Activated CD8-positive, alpha-beta memory T cell treated with anti-CD3 and anti-CD28 coated beads for 48 hours (primary cell): Measurements from ENCODE around the gene ABLIM1.

Source experiments
- DNase-seq, 3 experiments: peaks; one replicate each; pipeline ENCODE4 v3.0.0-alpha.2; 2020; ENCODE audit warnings: low read depth in 2 of 3, low spot score in 2 of 3

ABLIM1 gene

GRCh38 chr10:114427124-114427852 is 230.8 kb downstream of the ABLIM1 start:
- no peak for DNase-seq

- DNase-seq = no peak
These were observed 231.6 kb downstream of the ABLIM1 start for GRCh38 chr10:114426476-114426875.

DNA sequence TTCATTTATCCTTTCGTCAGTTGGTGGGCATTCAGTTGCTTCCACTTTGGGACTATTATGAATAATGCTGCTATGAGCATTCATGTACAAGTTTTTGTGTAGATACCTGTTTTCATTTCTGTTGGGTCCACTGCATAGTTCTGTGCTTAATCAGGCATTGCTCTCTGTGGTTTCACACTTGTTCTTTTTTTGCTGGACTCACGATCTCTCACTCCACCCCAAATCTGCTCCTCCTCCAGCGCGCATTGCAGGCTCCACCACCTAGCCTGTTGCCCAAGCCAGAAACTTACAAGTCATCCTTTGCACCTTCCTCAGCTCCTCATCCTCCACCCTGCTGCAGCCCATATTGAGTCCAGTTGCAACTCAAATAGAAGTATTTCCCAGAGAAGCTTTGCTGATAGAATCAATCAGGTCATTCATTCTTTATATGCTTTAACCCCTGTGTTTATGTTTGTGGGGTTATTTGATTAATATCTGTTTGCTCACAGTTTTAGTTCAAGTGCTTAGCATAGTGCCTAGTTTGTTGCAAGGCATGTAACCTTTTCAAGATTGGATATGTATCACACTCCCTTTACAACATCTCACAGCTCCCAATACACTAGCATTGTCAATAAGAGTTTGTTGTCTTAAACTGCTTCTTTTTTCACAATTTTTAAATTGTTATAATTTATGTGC is 237.1 kb downstream of the ABLIM1 start:
- DNase-seq = no peak

GRCh38 chr10:114418109-114418508 is 240.0 kb downstream of the ABLIM1 start:
- no peak for DNase-seq

DNA sequence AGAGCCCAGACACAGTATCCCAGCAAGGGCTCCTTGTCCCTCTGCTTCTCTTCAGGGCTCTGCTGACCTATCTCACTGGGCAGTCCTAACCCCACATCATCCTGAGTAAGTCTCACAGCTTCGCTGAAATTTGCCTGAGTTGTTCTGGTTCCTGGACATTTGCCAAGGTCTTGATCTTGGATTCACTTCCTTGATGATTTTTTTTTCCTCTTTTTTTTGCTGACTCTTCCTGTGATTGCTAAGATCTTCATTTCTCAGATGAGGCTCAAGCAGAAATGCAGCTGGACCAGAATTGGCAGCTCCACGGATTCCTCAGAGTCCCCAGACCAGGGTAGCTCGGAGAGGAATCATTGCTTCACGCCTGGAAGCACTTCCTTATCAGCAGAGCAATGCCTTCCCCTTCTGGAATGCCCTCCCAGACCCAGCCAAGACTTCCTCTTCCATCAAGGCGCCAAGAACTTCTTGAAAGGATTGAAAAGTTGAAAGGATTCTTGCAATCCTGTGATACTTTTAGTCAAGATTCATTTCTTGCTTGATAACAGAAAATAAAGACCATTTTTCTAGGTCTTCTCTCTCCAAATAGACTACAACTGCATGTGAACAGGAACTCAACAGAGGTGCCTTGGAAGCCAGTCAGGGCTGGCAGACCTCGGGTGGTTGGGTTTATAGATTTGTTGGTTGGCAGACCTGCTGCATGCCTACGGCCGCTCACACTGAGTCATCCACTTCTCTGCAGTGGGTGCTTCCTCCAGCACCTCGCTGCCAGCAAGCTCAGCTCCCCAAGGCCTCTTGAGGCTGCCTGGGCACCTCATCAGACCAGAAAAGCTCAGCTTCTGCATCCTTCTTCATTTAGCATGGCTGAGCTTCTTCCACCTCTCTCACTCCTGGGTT is 244.9 kb downstream of the ABLIM1 start:
- DNase-seq = no peak

DNA sequence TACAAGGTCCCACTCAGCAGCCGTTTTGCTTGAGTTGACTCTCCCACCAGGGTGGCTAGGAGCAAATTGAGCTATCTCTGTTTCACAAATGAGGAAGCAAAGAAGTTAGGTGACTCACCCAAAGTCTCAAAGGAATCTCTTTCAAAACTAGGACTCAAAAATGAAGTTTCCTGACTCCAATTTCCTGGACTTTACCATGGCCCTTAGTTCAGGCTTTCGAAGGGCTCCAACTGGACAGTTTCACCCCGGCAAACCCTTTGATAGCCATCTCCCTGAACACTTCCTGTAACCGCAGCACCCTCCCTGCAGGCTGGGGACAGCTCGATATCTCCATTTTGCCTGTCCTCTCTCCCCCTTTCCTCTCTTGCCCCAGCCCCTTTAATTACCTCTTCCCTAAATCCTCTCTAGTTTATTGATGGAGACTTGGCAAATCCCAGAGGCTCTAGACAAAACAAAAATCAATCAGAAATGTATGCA is 249.1 kb downstream of the ABLIM1 start:
- no peak for DNase-seq

- DNase-seq = no peak
These were observed 249.7 kb downstream of the ABLIM1 start for GRCh38 chr10:114408112-114408967.

DNA sequence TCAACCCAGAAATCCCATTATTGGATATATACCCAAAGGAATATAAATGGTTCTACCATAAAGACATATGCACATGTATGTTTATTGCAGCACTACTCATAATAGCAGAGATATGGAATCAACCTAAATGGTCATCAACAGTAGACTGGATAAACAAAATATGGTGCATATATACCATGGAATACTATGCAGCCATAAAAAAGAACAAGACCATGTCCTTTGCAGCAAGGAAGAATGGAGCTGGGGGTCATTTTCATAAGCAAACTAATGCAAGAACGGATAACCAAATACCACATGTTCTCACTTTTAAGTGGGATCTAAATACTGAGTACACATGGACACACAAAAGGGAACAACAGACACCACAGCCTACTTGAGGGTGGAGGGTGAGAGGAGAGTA is 251.6 kb downstream of the ABLIM1 start:
- DNase-seq = no peak

GRCh38 chr10:114405011-114405350 is 253.1 kb downstream of the ABLIM1 start:
- no peak for DNase-seq

GRCh38 chr10:114404171-114405010 is 253.7 kb downstream of the ABLIM1 start, which contains the start of gene AFAP1L2:
Gene AFAP1L2 (minus strand): TSS chr10:114404502. CDS start chr10:114404455, 47 bp downstream.
- no peak for DNase-seq

- no peak for DNase-seq
These were observed 254.4 kb downstream of the ABLIM1 start for GRCh38 chr10:114403541-114404161.

DNA sequence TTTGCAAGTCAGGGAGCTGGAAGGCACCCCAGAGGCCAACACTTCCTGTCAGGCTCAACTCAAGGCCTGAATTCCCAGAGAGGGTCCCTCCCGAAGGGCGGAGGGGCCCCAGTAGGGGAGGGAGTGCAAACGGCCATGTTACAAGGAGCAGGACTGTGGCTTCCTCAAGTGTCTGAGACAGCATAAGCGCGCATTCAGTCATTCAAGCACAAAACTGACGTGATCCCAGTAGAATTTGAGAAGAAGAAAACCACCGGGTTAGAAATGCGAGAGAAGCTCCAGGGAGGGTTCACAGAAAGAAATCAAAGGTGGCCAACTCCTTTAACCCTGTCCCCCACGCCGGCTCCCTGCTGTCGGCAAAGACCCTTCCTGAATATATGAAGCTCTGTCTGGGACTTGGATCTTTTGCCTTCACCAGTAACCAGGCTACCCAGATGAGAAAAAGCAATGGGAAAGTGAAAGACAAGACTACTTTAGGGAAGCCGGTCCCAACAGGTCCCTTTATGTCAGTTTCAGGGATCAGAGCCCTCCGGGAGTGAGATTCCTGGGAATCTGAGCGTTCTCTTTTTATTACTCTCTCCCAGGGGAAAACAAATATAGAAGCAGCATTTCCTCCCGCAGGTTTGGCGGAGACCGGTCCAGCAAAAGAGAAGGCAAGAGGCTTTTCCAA is 255.1 kb downstream of the ABLIM1 start:
- no peak for DNase-seq

DNA sequence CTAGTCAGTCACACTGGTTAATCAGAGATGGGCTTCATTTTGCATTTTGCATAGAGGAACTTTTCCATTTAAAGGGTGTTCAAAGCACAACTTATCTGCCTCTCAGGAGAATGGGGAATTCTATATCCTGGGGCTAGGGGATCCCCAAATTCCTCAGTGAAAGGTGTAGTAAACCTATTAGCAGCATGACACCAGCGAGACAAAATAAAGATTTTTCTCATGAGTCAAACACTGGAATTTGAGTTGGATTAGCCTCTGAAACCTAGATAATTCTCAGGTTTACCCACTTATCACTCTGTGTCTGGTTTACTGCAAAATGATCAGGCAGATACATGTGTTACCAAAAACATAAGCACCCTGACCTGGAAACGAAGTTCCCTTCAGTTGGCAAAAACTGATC is 255.8 kb downstream of the ABLIM1 start:
- DNase-seq = no peak

- no peak for DNase-seq
These were observed 256.8 kb downstream of the ABLIM1 start for GRCh38 chr10:114401195-114401791.

GRCh38 chr10:114400091-114400490 is 258.0 kb downstream of the ABLIM1 start:
- no peak for DNase-seq

DNA sequence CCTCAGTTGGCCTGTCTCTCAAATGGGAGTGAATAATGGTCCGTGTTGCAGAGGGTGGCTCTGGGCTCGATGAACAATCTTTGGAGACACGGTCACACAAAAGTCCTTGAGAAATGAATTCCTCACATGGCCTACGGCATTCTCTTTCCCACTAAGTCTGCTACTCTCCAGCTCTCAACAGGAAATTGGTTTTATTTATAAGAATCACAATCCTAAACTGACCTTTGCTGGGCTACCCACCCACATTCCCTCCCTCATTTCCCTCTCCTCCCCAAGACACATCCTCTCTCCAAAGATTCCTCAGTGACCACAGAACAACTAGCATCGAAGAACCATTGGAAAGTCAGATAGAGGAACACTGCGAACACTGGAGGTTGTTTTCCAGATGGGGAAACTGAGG is 258.5 kb downstream of the ABLIM1 start:
- no peak for DNase-seq

DNA sequence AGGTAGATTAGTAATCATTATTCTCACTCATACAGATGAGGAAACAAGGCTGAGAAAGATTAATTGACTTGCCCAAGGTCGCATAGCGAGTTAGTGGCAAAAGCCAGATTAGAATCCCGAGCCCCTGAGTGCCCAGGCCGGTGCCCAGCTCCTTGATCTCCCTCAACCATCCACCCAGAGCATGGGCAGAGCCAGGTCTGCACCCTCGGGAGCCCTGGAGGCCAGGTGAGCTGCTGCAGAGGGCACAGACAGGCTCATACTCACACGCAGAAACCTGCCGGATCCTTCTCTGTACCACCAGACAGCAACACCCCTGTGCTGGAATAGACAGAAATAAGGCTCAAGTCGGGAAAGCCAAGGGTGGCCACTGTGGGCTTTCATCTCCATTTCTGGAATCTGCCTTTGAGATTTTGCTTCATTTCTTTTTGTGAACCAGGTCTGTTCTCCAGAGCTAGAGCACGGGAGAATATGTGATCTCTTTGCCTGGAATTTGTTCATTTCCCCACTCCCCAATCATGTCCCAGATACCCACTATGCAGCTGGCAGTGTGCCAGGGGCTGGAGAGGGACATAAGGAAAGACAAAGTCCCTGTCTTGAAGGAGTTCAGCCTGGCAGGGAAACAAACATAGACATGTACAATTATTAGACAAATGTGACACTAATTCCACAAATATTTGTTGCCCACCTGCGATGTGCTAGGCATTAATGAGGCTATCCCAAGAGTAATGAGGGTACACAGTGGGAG is 259.3 kb downstream of the ABLIM1 start:
- no peak for DNase-seq

- DNase-seq = no peak
These were observed 260.4 kb downstream of the ABLIM1 start for GRCh38 chr10:114397651-114398145.
